Psoas muscle (tissue), 8 donors: ENCODE results near the gene TMEM174. TPM values are rescaled to one million over a fixed set of nuclear protein-coding genes. Genes with fewer than 3 reads are reported as not detected.
"Not testable (repeated sequence)": the region's sequence is repeated elsewhere in the genome, so short reads cannot be mapped to it uniquely, and the experiment has no call there.

Experiments
- ATAC-seq, 4 donors: fragments of 200-7000 bp; cut with Tn5 transposase; one replicate each; pipeline ENCODE4 v1.9.1; 2020; ENCODE audit warnings: moderate library complexity in 3 of 4, mild to moderate bottlenecking in 2 of 4
- DNase-seq, 2 donors: peaks; one replicate each; pipeline ENCODE4 v3.0.0-alpha.2; 2020
- H3K27ac ChIP-seq: fragments of 200-600 bp; one replicate; pipeline ENCODE4 v1.8.0; 2022
- H3K27me3 ChIP-seq, 3 donors: fragments of 200-600 bp in 1 of 3; one replicate each; pipeline versions ENCODE4 v1.6.1 to v1.8.0; 2013 to 2022; ENCODE audit warnings: low read length in 2 of 3, mild to moderate bottlenecking in 2 of 3, moderate library complexity in 1 of 3; ENCODE audit not compliant: insufficient read depth in 3 of 3
- H3K36me3 ChIP-seq, 2 donors: fragments of 200-600 bp in 1 of 2; one replicate each; pipeline versions ENCODE4 v1.6.1 to v1.8.0; 2013 to 2022; ENCODE audit warnings: low read depth in 1 of 2, mild to moderate bottlenecking in 1 of 2, moderate library complexity in 1 of 2; ENCODE audit not compliant: insufficient read depth in 1 of 2
- H3K4me1 ChIP-seq: fragments of 200-600 bp; one replicate; pipeline ENCODE4 v1.8.0; 2022
- H3K4me3 ChIP-seq: fragments of 200-600 bp; one replicate; pipeline ENCODE4 v1.8.0; 2022; ENCODE audit warnings: mild to moderate bottlenecking
- H3K9me3 ChIP-seq: fragments of 200-600 bp; one replicate; pipeline ENCODE4 v1.8.0; 2022
- WGBS, 3 donors: extraction: QIAGEN DNeasy Blood & Tissue Kit; methylation state at CpG; one replicate each; pipeline versions ENCODE4 v1.1.6 to v1.1.7; 2013; 5-methylcytosine and 5-hydroxymethylcytosine counted together
- intact Hi-C, 2 donors: fragments of 100-400 bp; cut with DNase I; formaldehyde crosslinking; loops; one replicate each; pipeline versions ENCODE4 v1.11.0 to v1.14.2; 2022
- polyA plus RNA-seq, 3 donors: library from polyadenylated mRNA; stranded (reverse); fragments of 200-250 nt; gene quantifications; one replicate each; pipeline ENCODE4 v1.2.3, GENCODE V29; 2013
- total RNA-seq, 4 donors: library from RNA; stranded (reverse); fragmentation: NEBNext Ultra II Directional in 2 of 4; extraction: Animal tissue kit (Norgen Biotek cat#: 25700) in 2 of 4; gene quantifications; one replicate each; pipeline versions ENCODE4 v1.2.1 to v1.2.4, GENCODE V29; 2021 to 2023
- TF ChIP-seq, protein P1 (sequence below): fragments of 200-600 bp; IDR thresholded peaks from one replicate; pipeline ENCODE4 v1.8.0; 2022; ENCODE audit warnings: antibody characterized with exemption
- donor health status: healthy with polysubstance abuse.
- donor health status: DM: no; HTN: no; CAD: no; lungs with moderate emphysema.
- donor health status: Bipolar disorder and iron deficiency.
- donor health status: healthy.
- donor health status: DM: yes; HTN: yes; CAD: no.
- donor health status: DM: no; HTN: no; CAD: no.
- donor health status: DM: no; HTN: no; CAD: no.
- donor health status: DM: yes; HTN: yes; CAD: no.

TMEM174 gene
- total and polyA plus RNA-seq, 7 donors, result not detected

- H3K4me3 ChIP-seq, result no peak overlapping the region
- peaks cover 0 to 74% (median 5%) of the 10 kb centered on the region in 3 donors for H3K27me3 ChIP-seq
- 42 to 67% (median 63%) methylated on average over 6 of the region's 6 CpGs for WGBS, 3 donors
- H3K4me1 ChIP-seq, result no peaks in the 10 kb centered on the region
- DNase-seq (no peak), ATAC-seq (no peak)
- H3K27ac ChIP-seq, result no peak overlapping the region
- no peaks in the 10 kb centered on the region for H3K36me3 ChIP-seq
- H3K9me3 ChIP-seq, result no peaks in the 10 kb centered on the region
- TF ChIP-seq, protein P1, sequence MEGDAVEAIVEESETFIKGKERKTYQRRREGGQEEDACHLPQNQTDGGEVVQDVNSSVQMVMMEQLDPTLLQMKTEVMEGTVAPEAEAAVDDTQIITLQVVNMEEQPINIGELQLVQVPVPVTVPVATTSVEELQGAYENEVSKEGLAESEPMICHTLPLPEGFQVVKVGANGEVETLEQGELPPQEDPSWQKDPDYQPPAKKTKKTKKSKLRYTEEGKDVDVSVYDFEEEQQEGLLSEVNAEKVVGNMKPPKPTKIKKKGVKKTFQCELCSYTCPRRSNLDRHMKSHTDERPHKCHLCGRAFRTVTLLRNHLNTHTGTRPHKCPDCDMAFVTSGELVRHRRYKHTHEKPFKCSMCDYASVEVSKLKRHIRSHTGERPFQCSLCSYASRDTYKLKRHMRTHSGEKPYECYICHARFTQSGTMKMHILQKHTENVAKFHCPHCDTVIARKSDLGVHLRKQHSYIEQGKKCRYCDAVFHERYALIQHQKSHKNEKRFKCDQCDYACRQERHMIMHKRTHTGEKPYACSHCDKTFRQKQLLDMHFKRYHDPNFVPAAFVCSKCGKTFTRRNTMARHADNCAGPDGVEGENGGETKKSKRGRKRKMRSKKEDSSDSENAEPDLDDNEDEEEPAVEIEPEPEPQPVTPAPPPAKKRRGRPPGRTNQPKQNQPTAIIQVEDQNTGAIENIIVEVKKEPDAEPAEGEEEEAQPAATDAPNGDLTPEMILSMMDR, result no peak
- intact Hi-C loops, result loop anchor here (5.0 kb wide), 1 partner anchor 237 kb away; no protein-coding TSS in a partner anchor
Measured at GRCh38 chr5:73214996-73215395, 42.0 kb downstream of the TMEM174 start.

GRCh38 chr5:73215531-73215890, 42.5 kb downstream of the TMEM174 start:
- intact Hi-C loops, result loop anchor here (5.0 kb wide), 1 partner anchor 237 kb away; no protein-coding TSS in a partner anchor

GRCh38 chr5:73215891-73216610, 43.1 kb downstream of the TMEM174 start:
- DNase-seq, result peak; percentile 79 to 88
- peak overlapping the region; percentile 63 for H3K4me3 ChIP-seq
- WGBS, 3 donors, result 1% methylated on average over 37 to 67 of the region's 67 CpGs
- H3K4me1 ChIP-seq, result no peaks in the 10 kb centered on the region
- no peaks in the 10 kb centered on the region for H3K36me3 ChIP-seq
- ATAC-seq, result peak; percentile 98 to 100 (median 100)
- intact Hi-C loops, result loop anchor here (2.0 to 5.0 kb wide), 2 partner anchors 81 to 236 kb away; no protein-coding TSS in a partner anchor
- peaks cover 0 to 79% (median 5%) of the 10 kb centered on the region in 3 donors for H3K27me3 ChIP-seq
- no peaks in the 10 kb centered on the region for H3K9me3 ChIP-seq
- TF ChIP-seq, protein P1, result peak; percentile 87
- H3K27ac ChIP-seq, result no peak overlapping the region

More at GRCh38 chr5:73215531-73215890, 42.5 kb downstream of the TMEM174 start:
- 8 to 12% (median 10%) methylated on average over 10 of the region's 10 CpGs for WGBS, 3 donors
- no peaks in the 10 kb centered on the region for H3K36me3 ChIP-seq
- ATAC-seq (peak in 2 of 4 donors; percentile 12 to 14), DNase-seq (no peak)
- H3K9me3 ChIP-seq, result no peaks in the 10 kb centered on the region
- TF ChIP-seq, protein P1, result no peak
- H3K4me1 ChIP-seq, result no peaks in the 10 kb centered on the region
- peak overlapping the region; percentile 63 for H3K4me3 ChIP-seq
- H3K27me3 ChIP-seq, result peaks cover 0 to 78% (median 5%) of the 10 kb centered on the region in 3 donors
- H3K27ac ChIP-seq, result no peak overlapping the region

DNA sequence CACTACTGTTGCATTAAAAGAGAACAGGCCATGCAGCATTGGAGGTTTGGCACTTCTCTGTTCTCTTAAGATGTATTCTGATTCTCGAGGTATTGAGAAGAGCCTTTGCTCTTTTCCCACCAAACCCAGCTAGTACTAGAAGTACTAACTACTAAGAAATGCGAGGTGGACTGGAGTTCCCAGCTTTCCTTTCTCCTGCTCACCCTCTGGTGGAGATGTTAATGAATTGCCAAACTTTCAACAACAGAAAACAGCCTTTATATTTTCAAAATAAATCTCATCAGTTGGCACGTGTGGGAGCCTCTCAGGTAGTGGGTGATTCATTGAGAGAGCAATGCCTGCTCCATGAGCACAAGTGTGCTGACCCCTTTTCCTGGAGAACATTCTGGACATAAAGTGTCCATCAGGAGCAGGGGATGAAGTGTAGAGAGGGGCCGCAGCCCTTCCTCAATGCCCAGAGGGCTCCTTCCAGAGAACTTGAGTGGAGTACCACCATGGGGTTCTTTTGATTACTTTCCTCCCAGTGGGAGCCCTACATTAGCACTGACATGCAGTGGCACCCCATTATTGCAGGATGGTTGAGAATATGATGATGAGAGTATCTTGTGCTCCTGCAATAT, 45.7 kb downstream of the TMEM174 start:
- Histone ChIP-seq H3K27ac (no peak overlapping the region), H3K4me3 (no peak overlapping the region), H3K27me3 (peaks cover 0 to 72% (median 2%) of the 10 kb centered on the region in 3 donors), H3K9me3 (no peaks in the 10 kb centered on the region), H3K36me3 (no peaks in the 10 kb centered on the region), H3K4me1 (no peaks in the 10 kb centered on the region)
- 42 to 57% (median 57%) methylated on average over 4 of the region's 4 CpGs for WGBS, 3 donors
- no peak for DNase-seq
- intact Hi-C loops, result loop anchor here (5.0 kb wide), 1 partner anchor 234 kb away; no protein-coding TSS in a partner anchor
- ATAC-seq, result no peak
- TF ChIP-seq, protein P1, result no peak

DNA sequence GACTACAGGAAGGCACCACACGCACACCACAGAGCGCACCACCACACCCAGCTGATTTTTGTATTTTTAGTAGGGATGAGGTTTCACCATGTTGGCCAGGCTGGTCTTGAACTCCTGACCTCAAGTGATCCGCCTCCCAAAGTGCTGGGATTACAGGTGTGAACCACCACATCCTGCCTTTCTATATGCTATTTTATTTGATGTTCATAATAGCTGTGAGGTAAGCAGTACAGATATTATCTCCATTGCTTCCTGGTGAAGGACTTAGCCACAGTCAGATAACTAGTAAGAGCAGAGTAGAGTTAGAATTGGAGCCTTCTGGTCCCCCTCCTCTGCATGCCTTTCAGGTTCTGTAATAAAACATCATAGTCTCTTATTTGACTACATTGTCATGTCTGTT, 46.3 kb downstream of the TMEM174 start:
- not testable (repeated sequence) for DNase-seq, H3K4me1 ChIP-seq, H3K36me3 ChIP-seq, H3K9me3 ChIP-seq, H3K4me3 ChIP-seq, H3K27ac ChIP-seq, ATAC-seq
- H3K27me3 ChIP-seq, result peaks cover 0 to 68% (median 2%) of the 10 kb centered on the region in 3 donors
- intact Hi-C loops, result loop anchor here (5.0 kb wide), 1 partner anchor 233 kb away; no protein-coding TSS in a partner anchor
- WGBS, 3 donors, result 84 to 91% (median 88%) methylated on average over 3 of the region's 3 CpGs
